HCT116 (cell line): Measurements from ENCODE around the gene CACNB2.

Experiments
- EZH2 ChIP-seq: fragments of 200-600 bp; sonication (generic); IDR thresholded peaks from 2 replicates; pipeline ENCODE4 v1.6.1; 2017; ENCODE audit warnings: antibody characterized with exemption, mixed run types
- EZH2phosphoT487 ChIP-seq: fragments of 200-600 bp; IDR thresholded peaks from 2 replicates; pipeline ENCODE4 v1.6.1; 2018; ENCODE audit warnings: antibody characterized with exemption, borderline replicate concordance
- JUND ChIP-seq: IDR thresholded peaks from 2 replicates; pipeline ENCODE4 v1.6.1; 2012
- POLR2A ChIP-seq: IDR thresholded peaks from 2 replicates; pipeline ENCODE4 v1.7.0; 2011; ENCODE audit warnings: borderline replicate concordance; ENCODE audit not compliant: insufficient read depth, insufficient read length; ENCODE audit errors: extremely low read depth
- POLR2AphosphoS5 ChIP-seq: IDR thresholded peaks from 2 replicates; pipeline ENCODE4 v1.6.1; 2011; ENCODE audit warnings: mild to moderate bottlenecking, low read depth, low read length, moderate library complexity
- ZNF274 ChIP-seq: fragments of 200-500 bp; sonication (Bioruptor generic); IDR thresholded peaks from 2 replicates; pipeline ENCODE4 v1.6.1; 2014; ENCODE audit warnings: mild to moderate bottlenecking, low read depth, low read length, inconsistent platforms
- TF ChIP-seq, protein P1 (sequence below), 3 experiments: fragments of 200-600 bp in 1 of 3; sonication (generic) in 1 of 3; IDR thresholded peaks in 2 of 3; conservative IDR thresholded peaks in 1 of 3; 2 replicates each; pipeline ENCODE4 v1.5.1; 2012 to 2017; ENCODE audit warnings: low read depth in 2 of 3, low read length in 2 of 3, antibody characterized with exemption in 1 of 3, borderline replicate concordance in 1 of 3, control low read depth in 1 of 3, mild to moderate bottlenecking in 1 of 3, mixed read lengths in 1 of 3, mixed run types in 1 of 3, moderate library complexity in 1 of 3; ENCODE audit not compliant: insufficient read depth in 1 of 3
- TF ChIP-seq, protein P2 (sequence below): IDR thresholded peaks from 2 replicates; pipeline ENCODE4 v1.6.1; 2012

DNA sequence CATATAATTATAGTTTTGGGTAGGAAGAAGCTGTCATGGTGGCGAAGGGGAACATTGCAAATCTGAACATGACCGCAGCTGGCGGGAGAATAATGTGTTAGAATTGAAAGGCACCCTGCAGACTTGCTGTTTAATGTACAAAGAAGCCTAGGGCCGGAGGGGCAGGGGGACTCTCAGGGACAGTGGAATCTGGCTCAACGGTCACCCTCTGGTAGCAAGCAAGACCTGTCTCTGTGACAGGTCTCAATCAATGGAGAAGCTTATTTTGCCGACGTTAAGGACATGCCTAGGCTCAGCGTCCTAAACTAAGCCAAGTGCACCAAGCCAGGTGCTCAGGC, 333.9 kb downstream of the CACNB2 start:
- no peak for TF ChIP-seq JUND
- TF ChIP-seq, protein P1, sequence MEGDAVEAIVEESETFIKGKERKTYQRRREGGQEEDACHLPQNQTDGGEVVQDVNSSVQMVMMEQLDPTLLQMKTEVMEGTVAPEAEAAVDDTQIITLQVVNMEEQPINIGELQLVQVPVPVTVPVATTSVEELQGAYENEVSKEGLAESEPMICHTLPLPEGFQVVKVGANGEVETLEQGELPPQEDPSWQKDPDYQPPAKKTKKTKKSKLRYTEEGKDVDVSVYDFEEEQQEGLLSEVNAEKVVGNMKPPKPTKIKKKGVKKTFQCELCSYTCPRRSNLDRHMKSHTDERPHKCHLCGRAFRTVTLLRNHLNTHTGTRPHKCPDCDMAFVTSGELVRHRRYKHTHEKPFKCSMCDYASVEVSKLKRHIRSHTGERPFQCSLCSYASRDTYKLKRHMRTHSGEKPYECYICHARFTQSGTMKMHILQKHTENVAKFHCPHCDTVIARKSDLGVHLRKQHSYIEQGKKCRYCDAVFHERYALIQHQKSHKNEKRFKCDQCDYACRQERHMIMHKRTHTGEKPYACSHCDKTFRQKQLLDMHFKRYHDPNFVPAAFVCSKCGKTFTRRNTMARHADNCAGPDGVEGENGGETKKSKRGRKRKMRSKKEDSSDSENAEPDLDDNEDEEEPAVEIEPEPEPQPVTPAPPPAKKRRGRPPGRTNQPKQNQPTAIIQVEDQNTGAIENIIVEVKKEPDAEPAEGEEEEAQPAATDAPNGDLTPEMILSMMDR (IDR thresholded peaks at IDR 0.05 in 2 of 3, conservative IDR thresholded peaks at IDR 0.05 in 1 of 3; ENCODE audit: borderline replicate concordance in 1 of 3, insufficient read depth in 1 of 3, low read depth in 2 of 3, low read length in 2 of 3): no peak
- TF ChIP-seq ZNF274: no peak
- no peak for TF ChIP-seq POLR2AphosphoS5
- TF ChIP-seq, protein P2, sequence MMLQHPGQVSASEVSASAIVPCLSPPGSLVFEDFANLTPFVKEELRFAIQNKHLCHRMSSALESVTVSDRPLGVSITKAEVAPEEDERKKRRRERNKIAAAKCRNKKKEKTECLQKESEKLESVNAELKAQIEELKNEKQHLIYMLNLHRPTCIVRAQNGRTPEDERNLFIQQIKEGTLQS: no peak
- no peak for TF ChIP-seq EZH2phosphoT487
- no peak for TF ChIP-seq EZH2
- no peak for TF ChIP-seq POLR2A
